SW480 (cell line): ENCODE data around the gene UPF1.

Experiments used
- DNase-seq: peaks from one replicate; pipeline ENCODE4 v3.0.0-alpha.2; 2016; ENCODE audit warnings: low spot score

The UPF1 gene

DNA sequence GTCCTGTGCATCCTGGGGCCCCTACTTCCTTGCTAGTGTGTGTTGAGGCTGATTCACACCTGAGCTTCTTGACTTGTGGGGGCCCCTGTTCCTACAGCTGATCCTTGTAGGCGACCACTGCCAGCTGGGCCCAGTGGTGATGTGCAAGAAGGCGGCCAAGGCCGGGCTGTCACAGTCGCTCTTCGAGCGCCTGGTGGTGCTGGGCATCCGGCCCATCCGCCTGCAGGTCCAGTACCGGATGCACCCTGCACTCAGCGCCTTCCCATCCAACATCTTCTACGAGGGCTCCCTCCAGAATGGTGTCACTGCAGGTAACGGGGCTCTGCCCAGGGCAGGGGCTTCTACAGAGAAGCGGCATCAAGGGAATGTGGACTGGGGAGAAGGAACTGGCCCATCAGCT lies 25.5 kb downstream of the UPF1 start:
- DNase-seq = no peak

DNA sequence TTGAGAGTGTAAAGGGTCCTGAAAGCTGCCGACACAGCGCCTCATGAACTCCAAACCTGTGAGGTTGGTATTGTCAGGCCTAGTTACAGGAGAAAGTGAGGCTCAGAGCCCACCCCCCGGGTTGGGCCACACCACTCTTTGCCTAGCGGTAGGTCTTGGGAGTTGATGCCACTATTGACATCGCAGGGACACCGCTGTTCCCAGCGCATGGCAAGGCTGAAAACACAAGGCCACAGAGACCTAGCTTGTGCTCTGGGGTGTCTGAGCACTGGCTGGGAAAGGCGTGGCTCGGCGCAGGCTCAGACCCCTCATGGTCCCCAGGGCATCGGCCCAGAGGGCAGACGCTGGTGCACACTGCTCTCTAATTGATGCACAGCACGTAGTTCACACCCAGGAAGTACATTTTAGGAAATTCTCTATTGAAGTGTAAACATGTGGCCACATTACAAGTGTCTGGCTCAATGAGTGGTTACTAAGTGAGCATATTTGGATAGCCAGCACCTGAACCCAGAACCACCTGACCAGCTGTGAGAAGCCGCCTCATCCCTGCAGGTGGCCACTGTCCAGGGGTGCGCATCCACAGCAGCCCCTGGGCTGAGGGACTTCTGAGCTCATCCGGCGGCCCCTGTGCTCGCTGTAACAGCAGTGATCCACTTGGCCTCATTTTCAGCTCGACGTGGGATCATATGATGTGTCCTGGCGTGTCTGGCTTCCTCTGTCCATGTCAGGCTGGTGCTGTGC lies 27.3 kb downstream of the UPF1 start:
- DNase-seq = no peak

DNA sequence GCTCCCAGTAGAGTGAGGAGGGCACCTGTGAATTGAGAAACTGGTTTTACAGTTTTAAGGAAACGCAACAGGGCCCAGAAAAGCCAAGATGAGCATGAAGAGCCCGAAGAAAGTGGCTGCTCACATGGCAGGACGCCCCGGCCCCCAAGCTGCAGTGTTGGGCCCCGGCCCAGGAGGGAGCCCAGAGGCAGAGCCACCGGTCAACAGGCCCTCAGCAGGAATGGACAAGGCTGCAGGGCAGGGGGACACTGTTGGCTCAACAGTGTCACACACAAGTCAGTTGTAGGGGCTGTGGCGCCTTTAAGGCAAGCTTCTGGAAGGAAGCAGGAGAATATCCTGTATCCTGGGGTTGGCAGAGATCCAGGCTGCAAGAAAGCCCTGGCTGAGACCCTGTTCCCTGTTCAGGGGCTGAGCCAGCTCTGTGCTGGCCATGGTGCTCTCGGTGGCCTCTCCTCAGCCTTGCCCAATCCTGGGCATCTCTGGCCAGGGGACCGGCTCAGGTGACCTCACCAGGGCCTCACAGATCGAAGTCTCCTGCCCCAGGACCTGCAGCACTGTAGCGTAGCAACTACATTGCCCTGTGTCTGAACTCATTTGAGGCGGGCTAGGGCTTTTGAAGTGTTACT lies 28.0 kb downstream of the UPF1 start:
- DNase-seq = no peak

DNA sequence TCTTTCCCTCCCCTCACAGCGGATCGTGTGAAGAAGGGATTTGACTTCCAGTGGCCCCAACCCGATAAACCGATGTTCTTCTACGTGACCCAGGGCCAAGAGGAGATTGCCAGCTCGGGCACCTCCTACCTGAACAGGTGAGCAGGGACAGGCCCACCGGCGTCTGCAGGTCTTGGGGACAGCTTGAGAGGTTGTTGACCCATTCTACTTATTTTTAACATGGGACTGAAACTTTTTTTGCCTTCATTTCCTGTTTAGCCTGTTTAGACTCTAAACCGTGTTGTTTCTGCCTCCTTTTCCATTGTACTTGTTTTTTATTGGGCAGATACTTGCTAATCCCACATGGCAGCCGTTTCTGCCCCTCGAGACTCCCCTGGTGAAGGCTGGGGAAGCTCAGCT lies 28.5 kb downstream of the UPF1 start:
- no peak for DNase-seq

DNA sequence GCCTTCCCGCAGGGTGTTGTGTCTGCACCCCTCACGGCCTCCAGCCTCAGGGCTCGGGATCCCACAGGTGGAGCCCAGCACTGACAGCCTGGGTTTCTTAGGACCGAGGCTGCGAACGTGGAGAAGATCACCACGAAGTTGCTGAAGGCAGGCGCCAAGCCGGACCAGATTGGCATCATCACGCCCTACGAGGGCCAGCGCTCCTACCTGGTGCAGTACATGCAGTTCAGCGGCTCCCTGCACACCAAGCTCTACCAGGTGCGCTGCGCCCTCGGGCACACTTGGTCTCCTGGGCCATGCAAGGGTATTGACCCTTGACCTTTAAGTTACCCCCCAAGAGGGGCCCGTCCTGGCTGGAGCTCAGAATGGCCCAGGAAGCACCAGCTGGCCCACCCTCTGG lies 29.0 kb downstream of the UPF1 start:
- no peak for DNase-seq

DNA sequence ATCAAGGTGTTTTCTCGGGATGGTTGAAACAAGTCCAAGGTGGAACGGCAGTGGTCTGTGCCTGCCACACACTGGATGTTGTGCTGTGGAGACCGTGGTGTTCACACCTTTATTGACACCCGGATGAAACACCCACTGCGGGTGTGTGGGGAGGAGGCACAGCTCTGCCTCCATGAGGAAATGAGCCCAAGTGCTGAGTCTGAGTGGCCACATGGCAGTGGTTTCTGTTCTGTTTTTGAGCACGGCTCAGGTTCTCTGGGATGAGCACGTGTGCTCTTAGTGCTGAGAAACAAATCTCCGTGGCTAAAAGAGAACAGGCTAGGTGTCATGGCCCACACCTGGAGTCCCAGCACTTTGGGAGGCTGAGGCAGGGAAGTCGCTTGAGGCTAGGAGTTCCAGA lies 29.5 kb downstream of the UPF1 start:
- no peak for DNase-seq

DNA sequence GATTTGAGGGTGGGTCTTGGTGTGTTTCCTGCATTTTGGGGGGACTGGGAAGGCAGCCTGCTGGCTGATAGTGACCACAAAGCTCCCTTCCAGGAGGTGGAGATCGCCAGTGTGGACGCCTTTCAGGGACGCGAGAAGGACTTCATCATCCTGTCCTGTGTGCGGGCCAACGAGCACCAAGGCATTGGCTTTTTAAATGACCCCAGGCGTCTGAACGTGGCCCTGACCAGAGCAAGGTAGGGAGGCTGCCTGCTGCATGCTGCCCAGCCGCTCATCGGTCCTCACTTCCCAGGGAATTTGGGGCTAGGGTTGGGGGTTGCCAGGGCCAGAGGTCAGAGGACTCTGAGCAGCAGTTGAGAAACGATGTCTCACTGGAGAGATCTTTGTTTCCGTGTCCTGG lies 30.2 kb downstream of the UPF1 start:
- no peak for DNase-seq

DNA sequence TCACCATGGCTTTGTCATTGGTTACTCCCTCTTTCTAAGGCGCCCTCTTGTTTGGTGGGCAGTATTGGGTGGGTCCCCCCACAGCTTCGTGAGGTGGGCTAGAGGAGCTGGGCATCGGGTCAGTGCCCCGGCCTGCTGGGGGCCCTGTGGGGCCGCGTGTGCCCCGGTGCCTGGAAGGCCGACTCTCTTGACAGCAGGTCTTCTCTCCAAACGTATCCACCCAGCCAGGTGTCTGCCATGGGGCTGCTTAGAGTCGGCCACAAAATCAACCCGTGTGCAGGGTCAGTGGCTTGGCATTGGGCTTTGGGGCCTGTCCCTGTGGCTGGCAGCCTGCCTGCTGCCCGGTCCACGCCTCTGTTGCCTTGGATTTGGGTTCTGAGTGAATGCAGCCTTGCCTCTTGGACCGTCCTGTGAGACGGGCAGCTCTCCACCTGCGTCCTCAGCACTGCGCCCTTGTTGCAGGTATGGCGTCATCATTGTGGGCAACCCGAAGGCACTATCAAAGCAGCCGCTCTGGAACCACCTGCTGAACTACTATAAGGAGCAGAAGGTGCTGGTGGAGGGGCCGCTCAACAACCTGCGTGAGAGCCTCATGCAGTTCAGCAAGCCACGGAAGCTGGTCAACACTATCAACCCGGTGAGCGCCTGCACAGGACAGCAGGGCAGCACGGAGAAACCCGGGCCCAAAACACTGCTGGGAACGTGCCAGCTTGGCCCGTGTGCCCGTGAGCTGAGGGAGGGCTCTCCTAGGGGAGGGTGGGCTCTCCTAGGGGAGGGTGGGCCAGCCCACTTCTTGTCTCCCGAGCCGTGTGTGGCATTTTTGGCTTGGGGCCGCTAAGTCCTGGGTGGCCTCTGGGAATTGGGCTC lies 31.4 kb downstream of the UPF1 start:
- DNase-seq = no peak

DNA sequence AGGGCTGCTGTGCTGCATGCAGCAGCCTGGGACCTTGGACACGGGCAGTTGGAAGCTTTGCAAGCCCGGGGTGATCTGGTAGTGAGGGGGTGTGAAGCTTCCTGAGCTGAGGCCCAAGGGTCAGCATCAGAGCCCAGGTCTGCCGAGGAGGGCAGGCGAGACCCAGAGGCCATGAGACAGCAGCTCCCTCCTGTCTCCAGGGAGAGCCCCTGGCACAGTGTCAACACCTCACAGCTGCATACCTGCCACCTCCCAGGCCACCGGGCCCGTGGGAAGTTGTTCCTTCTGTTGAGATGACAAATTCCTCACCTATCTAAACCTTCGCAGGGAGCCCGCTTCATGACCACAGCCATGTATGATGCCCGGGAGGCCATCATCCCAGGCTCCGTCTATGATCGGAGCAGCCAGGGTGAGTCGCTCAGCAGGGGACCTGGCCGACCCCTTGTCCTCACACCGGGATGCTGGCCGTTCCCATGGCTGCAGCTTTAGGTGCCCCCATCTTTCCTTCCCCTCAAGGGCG lies 32.1 kb downstream of the UPF1 start:
- DNase-seq = no peak

DNA sequence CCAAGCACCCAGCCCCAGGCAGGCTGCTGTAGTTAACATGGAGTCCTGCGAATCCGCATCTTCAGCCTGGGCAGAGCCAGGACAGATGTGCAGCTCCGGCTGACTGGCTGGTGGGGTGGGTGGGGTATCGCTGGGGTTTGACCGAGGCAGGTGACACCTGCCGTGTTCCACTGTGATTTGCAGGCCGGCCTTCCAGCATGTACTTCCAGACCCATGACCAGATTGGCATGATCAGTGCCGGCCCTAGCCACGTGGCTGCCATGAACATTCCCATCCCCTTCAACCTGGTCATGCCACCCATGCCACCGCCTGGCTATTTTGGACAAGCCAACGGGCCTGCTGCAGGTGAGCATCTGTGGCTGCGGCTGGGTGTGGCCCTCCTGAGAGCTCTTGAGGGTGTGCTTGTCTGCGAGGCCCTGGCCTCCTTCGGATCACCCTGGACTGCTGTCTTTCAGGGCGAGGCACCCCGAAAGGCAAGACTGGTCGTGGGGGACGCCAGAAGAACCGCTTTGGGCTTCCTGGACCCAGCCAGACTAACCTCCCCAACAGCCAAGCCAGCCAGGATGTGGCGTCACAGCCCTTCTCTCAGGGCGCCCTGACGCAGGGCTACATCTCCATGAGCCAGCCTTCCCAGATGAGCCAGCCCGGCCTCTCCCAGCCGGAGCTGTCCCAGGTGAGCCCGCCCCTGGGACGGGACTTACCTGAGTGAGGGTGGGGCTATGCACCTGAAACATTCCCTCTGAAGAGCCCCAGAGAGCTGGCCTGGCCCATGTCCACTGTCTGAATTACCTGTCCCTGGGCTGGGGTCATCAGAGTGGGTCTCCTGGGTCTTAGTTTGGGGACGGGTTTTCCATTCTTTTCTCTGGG lies 33.6 kb downstream of the UPF1 start:
- DNase-seq = no peak

DNA sequence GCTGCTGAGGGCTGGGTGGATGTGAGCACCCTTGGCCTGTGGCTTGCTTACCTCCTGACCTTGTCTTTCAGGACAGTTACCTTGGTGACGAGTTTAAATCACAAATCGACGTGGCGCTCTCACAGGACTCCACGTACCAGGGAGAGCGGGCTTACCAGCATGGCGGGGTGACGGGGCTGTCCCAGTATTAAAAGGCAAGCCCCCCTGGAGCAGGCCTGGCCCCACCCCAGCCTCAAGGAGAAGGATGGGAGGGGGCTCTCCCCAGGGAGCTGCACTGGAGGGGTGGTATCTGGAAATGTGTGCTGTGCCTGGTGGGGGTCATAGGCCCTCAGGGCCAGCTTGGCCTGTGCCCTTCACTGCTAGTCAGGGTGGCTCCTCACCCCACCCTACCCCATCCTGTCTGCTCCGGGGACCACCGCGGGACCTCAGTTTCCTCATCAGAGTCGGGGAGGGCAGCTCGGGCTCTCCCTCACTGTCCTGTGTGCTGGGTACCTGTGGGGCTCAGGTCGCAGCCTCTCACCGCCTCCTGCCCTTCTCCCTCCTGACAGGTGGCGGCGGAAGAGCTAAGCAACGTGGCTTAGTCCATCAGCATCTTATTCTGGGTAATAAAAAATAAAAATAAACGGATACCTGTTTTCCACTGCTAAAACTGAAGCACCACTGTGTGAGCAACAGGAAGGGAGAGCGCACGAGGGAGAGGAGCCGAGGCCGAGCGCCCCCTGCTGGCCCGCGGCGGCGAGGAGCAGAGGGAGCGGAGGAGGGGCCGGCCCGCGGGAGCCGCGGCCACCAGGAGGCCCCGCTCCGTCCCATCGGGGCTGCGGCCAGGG lies 34.4 kb downstream of the UPF1 start:
- no peak for DNase-seq

DNA sequence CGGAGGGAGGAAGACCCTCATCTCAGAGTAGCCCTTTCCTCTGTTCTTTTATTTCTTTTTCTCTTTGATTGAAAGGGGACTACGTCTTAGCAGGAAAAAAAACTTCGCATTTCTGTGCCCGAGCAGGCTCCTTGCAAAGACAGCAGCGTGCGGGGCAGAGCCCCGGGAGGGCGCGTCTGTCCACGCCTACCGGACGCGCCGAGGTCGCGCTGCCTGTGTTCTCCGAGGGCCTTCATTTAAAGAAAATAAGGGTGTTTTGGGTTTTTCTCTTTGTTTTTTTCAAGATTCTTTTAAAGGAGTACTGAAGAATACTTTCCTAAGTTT lies 35.0 kb downstream of the UPF1 start:
- DNase-seq = no peak

DNA sequence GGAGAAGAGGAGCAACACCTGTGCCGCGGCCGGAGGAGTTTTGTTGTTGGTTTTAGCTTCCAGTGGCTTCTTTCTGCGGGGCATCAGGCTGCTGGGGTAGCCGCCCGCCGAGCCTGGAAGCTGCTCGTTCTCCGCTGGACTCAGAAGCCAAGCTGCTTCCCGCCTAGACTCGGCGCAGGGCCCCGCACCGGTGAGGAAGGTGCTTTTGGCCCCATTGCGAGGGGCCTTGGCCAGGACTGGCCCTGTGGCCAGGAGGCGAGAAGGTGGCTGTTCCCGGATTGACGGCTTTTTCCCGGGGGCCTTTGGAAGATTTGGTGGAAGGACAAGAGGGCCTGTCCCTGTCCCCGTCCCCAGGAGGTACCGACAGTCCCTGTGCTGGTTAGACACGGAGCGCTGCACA lies 35.4 kb downstream of the UPF1 start:
- DNase-seq = no peak

DNA sequence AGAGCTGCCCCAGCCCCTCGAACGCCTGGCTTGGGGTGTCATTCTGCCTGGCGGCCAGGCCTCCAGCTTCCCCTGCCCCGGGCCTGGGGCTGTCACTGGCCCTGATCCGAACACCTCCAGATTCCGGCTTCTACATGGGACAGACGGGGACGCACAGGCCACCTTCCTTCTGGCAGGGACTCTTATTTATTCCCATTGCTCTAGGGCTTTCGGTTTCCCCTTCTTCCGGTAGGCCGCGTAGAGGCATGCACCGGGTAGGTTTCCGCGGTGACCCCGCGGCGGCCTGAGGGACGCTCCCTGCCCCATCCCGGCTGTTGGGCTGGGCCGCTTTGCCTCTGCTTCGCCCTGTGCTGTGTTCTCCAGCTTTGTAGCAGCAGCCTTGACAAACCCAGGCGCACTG lies 36.0 kb downstream of the UPF1 start:
- DNase-seq = no peak

DNA sequence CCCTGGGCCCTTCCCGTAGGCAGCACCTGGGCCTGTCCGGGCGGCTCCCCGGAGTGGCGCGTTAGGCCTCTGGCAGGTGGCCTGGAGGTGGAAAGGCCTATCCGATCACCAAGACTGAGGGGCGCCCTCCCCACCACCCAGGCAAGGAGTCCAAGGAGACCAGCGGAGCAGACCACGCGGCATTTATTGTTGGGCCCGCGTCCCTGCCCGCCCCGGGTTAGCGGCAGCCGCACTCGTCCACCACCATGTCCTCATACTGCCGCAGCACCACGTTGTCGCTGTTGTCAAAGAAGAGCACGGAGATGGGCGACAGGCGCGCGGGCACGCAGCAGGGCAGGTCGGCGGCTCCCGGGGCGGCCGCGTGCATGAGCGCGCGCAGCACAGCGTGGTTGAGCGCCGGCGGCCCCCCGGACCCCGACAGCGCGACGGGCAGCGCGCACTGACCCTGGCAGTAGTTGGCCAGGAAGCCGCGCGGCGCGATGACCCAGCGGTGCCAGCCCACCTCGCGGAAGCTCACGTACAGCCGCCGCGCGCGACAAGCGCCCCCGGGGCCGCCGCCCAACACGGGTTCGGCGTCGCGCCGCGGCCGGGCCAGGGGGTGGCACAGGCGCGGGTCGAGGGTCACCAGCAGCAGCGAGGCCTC lies 36.7 kb downstream of the UPF1 start:
- DNase-seq = no peak

DNA sequence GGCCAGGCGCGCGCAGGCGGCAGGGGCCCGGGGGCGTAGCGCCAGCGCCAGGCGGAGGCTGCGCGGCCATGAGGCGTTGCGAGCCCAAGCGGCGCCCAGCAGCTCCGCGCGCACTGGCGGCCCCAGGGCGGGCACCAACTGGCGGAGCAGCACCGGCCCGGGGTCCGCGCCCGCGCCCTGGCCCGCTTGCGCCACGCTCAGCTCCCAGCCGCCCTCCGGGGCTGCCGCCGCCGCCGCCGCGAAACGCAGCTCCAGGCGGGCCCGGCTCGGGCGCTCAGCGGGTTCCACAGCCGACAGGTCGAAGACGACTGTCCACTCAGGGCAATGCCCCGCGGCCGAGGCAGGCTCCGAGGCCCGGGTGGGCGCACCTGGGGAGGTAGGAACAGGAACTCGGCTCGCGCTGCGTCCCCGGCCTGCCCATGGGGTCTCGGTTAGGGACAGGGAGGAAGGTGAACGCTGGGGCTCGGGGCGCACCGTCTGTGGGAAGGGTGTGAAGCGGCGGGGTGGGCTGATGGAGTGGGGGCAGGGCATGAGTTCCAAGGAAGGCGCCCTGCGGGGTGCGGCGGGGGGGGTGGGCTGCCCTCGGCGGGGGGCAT lies 37.4 kb downstream of the UPF1 start:
- no peak for DNase-seq

DNA sequence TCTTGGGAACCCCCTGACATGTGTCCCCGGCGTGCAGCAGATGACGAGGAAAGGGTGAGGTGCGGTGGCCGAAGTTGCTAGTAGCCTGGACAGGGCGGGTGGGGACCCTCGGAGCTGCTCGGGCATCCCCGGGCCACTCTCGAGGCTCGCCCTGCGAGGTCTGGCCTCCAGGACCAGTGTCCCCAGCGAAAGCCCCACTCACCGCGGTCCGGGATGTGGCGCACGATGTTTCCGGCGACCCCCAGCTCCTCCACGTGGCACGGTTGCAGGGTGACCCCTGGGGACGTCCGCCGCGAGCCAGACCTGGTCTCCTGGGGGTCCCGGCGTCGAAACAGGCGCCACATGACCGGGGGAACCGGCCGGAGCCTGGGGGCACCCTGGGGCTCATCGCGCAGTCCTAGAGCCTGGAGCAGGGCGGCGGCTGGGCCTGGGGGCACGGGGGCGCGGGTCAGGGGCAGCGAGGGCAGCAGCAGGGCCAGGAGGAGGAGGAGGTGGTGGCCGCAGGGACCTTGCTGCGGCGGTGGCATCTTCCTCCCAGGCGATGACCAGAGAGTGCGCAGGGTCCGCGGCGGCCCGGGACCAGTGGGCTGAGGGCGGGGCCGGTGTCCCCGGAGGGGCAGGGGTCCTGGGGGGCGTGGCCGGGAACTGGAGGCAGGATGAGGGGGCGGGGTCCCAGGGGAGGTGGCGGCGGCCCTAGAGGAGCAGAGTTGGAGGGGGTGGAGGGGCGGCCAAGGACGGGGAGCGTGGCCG lies 38.2 kb downstream of the UPF1 start:
- no peak for DNase-seq

DNA sequence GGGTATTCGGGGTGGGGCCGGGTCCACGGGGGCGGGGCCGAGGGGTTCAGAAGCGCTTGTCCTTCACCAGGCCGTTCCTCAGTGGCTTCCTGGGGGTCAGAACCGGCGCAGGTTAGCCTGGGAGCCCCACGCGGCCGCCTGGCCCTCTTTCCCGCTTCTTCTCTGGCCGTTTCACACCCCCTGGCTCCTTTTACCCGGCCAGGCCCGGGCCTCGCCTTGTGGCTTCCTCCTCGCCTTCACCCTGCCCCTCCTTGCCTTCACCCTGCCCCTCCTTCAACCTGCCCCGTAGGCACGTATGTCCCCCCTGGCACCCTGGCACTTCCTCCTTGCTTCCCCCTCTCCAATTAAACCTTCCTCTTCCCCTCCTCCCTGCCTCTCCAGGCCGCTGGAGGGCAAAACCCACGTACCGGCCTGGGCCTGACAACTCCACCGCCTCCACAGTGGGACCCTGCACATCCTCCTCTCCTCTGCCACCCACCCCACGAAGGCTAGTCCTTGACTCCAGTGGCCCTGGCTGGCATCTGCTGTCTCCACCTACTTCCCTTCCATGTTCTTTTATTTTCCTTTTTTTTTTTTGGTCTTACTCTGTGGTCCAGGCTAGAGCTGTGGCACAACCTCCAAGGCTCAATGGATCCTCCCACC lies 38.9 kb downstream of the UPF1 start:
- no peak for DNase-seq

DNA sequence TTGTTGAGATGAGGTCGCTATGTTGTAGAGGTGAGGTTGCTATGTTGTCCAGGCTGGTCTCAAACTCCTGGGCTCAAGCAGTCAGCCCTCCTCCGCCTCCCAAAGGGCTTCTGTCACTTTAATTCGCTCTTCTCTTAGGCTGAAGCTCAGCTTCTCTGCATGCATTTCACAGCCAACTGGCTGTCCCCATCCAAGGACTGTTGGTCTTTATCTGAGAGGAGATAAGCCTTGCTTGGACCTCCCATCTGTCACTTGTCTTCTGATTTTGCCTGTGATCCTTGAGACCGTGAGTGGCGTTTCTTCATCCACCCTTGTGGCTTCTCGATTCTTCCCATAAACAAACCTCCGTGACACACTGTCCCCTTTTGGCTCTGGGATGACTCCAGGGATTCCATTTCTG lies 39.8 kb downstream of the UPF1 start:
- DNase-seq = no peak
